Measurements from ENCODE around the gene SHISA6.

Gene SHISA6

GRCh38 chr17:11503308-11504035, 262.5 kb downstream of the SHISA6 start:
- no peaks in the 10 kb centered on the region for H3F3A ChIP-seq (ENCODE audit: insufficient read depth)

GRCh38 chr17:11506635-11507034, 265.6 kb downstream of the SHISA6 start:
- Histone ChIP-seq H3K27me3 (ENCODE audit: low read length) (no peaks in the 10 kb centered on the region), H3K9me3 (ENCODE audit: insufficient read depth, low read length) (no peaks in the 10 kb centered on the region), H3K4me3 (ENCODE audit: insufficient read depth, low read length, poor library complexity, severe bottlenecking) (no peak overlapping the region), H2AFZ (ENCODE audit: low read depth, low read length, severe bottlenecking) (no peak overlapping the region), H3K27ac (ENCODE audit: low read depth, low read length) (no peak overlapping the region), H3K4me2 (ENCODE audit: low read depth, low read length, poor library complexity, severe bottlenecking) (no peak overlapping the region), H3K79me2 (ENCODE audit: insufficient read depth, low read length) (no peaks in the 10 kb centered on the region), H3K9ac (ENCODE audit: low read length) (no peak overlapping the region), H4K20me1 (ENCODE audit: low read depth, low read length) (no peaks in the 10 kb centered on the region), H3K36me3 (ENCODE audit: low read length) (no peaks in the 10 kb centered on the region), H3K9me2 (replicated peaks; ENCODE audit: insufficient read depth, low read length) (no peaks in the 10 kb centered on the region), H3F3A (ENCODE audit: insufficient read depth) (no peaks in the 10 kb centered on the region)
- TF ChIP-seq CTCF (IDR thresholded peaks at IDR 0.05; ENCODE audit: insufficient read depth, low read length, poor library complexity, severe bottlenecking) (no peak), EZH2phosphoT487 (conservative IDR thresholded peaks at IDR 0.05; ENCODE audit: low read length) (no peak)

More at GRCh38 chr17:11503308-11504035, 262.5 kb downstream of the SHISA6 start:
- Histone ChIP-seq H3K9ac (ENCODE audit: low read length) (no peak overlapping the region), H3K36me3 (ENCODE audit: low read length) (no peaks in the 10 kb centered on the region), H4K20me1 (ENCODE audit: low read depth, low read length) (no peaks in the 10 kb centered on the region), H3K9me2 (replicated peaks; ENCODE audit: insufficient read depth, low read length) (no peaks in the 10 kb centered on the region), H3K4me2 (ENCODE audit: low read depth, low read length, poor library complexity, severe bottlenecking) (no peak overlapping the region), H3K4me3 (ENCODE audit: insufficient read depth, low read length, poor library complexity, severe bottlenecking) (no peak overlapping the region), H3K27ac (ENCODE audit: low read depth, low read length) (no peak overlapping the region), H3K27me3 (ENCODE audit: low read length) (no peaks in the 10 kb centered on the region), H3K9me3 (ENCODE audit: insufficient read depth, low read length) (no peaks in the 10 kb centered on the region), H3K79me2 (ENCODE audit: insufficient read depth, low read length) (no peaks in the 10 kb centered on the region), H2AFZ (ENCODE audit: low read depth, low read length, severe bottlenecking) (no peak overlapping the region)
- TF ChIP-seq CTCF (IDR thresholded peaks at IDR 0.05; ENCODE audit: insufficient read depth, low read length, poor library complexity, severe bottlenecking) (no peak), EZH2phosphoT487 (conservative IDR thresholded peaks at IDR 0.05; ENCODE audit: low read length) (no peak)

- no peaks in the 10 kb centered on the region for H3K36me3 ChIP-seq (ENCODE audit: low read length)
- no peak overlapping the region for H3K4me2 ChIP-seq (ENCODE audit: low read depth, low read length, poor library complexity, severe bottlenecking)
- no peaks in the 10 kb centered on the region for H3K79me2 ChIP-seq (ENCODE audit: insufficient read depth, low read length)
- TF ChIP-seq EZH2phosphoT487 (conservative IDR thresholded peaks at IDR 0.05; ENCODE audit: low read length) (no peak), CTCF (IDR thresholded peaks at IDR 0.05; ENCODE audit: insufficient read depth, low read length, poor library complexity, severe bottlenecking) (no peak)
- H3K27ac ChIP-seq (ENCODE audit: low read depth, low read length), result no peak overlapping the region
- no peak overlapping the region for H3K4me3 ChIP-seq (ENCODE audit: insufficient read depth, low read length, poor library complexity, severe bottlenecking)
- no peak overlapping the region for H2AFZ ChIP-seq (ENCODE audit: low read depth, low read length, severe bottlenecking)
- no peaks in the 10 kb centered on the region for H3K9me3 ChIP-seq (ENCODE audit: insufficient read depth, low read length)
- H4K20me1 ChIP-seq (ENCODE audit: low read depth, low read length), result no peaks in the 10 kb centered on the region
- H3F3A ChIP-seq (ENCODE audit: insufficient read depth), result no peaks in the 10 kb centered on the region
- H3K27me3 ChIP-seq (ENCODE audit: low read length), result no peaks in the 10 kb centered on the region
- H3K9me2 ChIP-seq (replicated peaks; ENCODE audit: insufficient read depth, low read length), result no peaks in the 10 kb centered on the region
- no peak overlapping the region for H3K9ac ChIP-seq (ENCODE audit: low read length)
Observed at GRCh38 chr17:11511696-11512095, 270.7 kb downstream of the SHISA6 start.

All from SU-DHL-6 (cell line).